CD8-positive, alpha-beta memory T cell (primary cell): ENCODE data around the gene STAM. TPM values are rescaled to one million over a fixed set of nuclear protein-coding genes. Genes with fewer than 3 reads are reported as not detected.

ENCODE experiments used
- CTCF ChIA-PET: fragments of 350-600 bp; sonication (Branson Sonifier 250); formaldehyde crosslinking; loops from one replicate; lab custom pipeline; 2021; ENCODE audit warnings: antibody characterized with exemption; lab: Charles Lee
- POLR2A ChIA-PET: fragments of 350-600 bp; sonication (Branson Sonifier 250); formaldehyde crosslinking; loops from one replicate; lab custom pipeline; 2021; ENCODE audit warnings: antibody characterized with exemption; lab: Charles Lee
- DNase-seq, 5 donors: peaks; one replicate each; pipeline versions ENCODE4 v3.0.0 to v3.0.0-alpha.2; 2020 to 2022; ENCODE audit warnings: mixed read lengths in 1 of 5
- H3K27ac ChIP-seq: one replicate; pipeline ENCODE4 v1.7.0; 2013; ENCODE audit warnings: low read depth, mild to moderate bottlenecking, low read length, moderate library complexity
- H3K27me3 ChIP-seq: 2 replicates; pipeline ENCODE4 v1.7.0; 2013; ENCODE audit warnings: low read length, mild to moderate bottlenecking; ENCODE audit not compliant: insufficient read depth, poor library complexity, severe bottlenecking
- H3K36me3 ChIP-seq: 2 replicates; pipeline ENCODE4 v1.7.0; 2013; ENCODE audit warnings: mild to moderate bottlenecking, low read length, moderate library complexity; ENCODE audit not compliant: insufficient read depth
- H3K4me1 ChIP-seq: 2 replicates; pipeline ENCODE4 v1.7.0; 2013; ENCODE audit warnings: mild to moderate bottlenecking, low read length, moderate library complexity; ENCODE audit not compliant: insufficient read depth
- H3K4me3 ChIP-seq: 2 replicates; pipeline ENCODE4 v1.7.0; 2013; ENCODE audit warnings: mild to moderate bottlenecking, low read length
- H3K9me3 ChIP-seq: 2 replicates; pipeline ENCODE4 v1.7.0; 2013; ENCODE audit warnings: mild to moderate bottlenecking, low read length
- H3K27ac Mint-ChIP-seq, 8 donors: one replicate each; pipeline ENCODE4 v1.8.0; 2020 to 2021; ENCODE audit warnings: mixed read lengths in 8 of 8, mild to moderate bottlenecking in 6 of 8, inconsistent platforms in 3 of 8, moderate library complexity in 3 of 8
- H3K27me3 Mint-ChIP-seq, 2 donors: one replicate each; pipeline ENCODE4 v1.8.0; 2020 to 2021; ENCODE audit warnings: mixed read lengths in 2 of 2, mild to moderate bottlenecking in 1 of 2, moderate library complexity in 1 of 2
- H3K36me3 Mint-ChIP-seq, 3 donors: one replicate each; pipeline ENCODE4 v1.8.0; 2020 to 2021; ENCODE audit warnings: mixed read lengths in 3 of 3, inconsistent platforms in 1 of 3, mild to moderate bottlenecking in 1 of 3
- H3K4me1 Mint-ChIP-seq, 3 donors: one replicate each; pipeline ENCODE4 v1.8.0; 2020 to 2021; ENCODE audit warnings: mixed read lengths in 3 of 3, inconsistent platforms in 1 of 3, mild to moderate bottlenecking in 1 of 3
- H3K4me3 Mint-ChIP-seq, 7 donors: one replicate each; pipeline ENCODE4 v1.8.0; 2020 to 2021; ENCODE audit warnings: mixed read lengths in 7 of 7, mild to moderate bottlenecking in 6 of 7, moderate library complexity in 4 of 7, inconsistent platforms in 2 of 7
- H3K9me3 Mint-ChIP-seq, 5 donors: one replicate each; pipeline ENCODE4 v1.8.0; 2020 to 2022; ENCODE audit warnings: mixed read lengths in 5 of 5, mild to moderate bottlenecking in 3 of 5, moderate library complexity in 2 of 5, inconsistent platforms in 1 of 5
- polyA plus RNA-seq: library from polyadenylated mRNA; unstranded; fragments of 300-500 nt; fragmentation: Illumina TruSeq; gene quantifications from one replicate; pipeline ENCODE4 v1.2.3, GENCODE V29; 2021
- total RNA-seq, 2 experiments: library from RNA; stranded (reverse); gene quantifications; one replicate each; pipeline ENCODE4 v1.2.3, GENCODE V29; 2021

STAM gene
- total and polyA plus RNA-seq, 3 experiments from 2014 or later: 7.8 to 22.3 (median 18.5) TPM

- no peak overlapping the region for H3K27ac Mint-ChIP-seq
- H3K36me3 Mint-ChIP-seq: peaks cover 0 to 25% (median 14%) of the 10 kb centered on the region in 3 donors
- no peak for DNase-seq
- Histone ChIP-seq H3K27ac (no peak overlapping the region), H3K27me3 (no peaks in the 10 kb centered on the region), H3K4me3 (no peak overlapping the region), H3K36me3 (no peaks in the 10 kb centered on the region), H3K9me3 (no peaks in the 10 kb centered on the region), H3K4me1 (peaks cover 8% of the 10 kb centered on the region)
- no peaks in the 10 kb centered on the region for H3K9me3 Mint-ChIP-seq
- H3K4me3 Mint-ChIP-seq: no peak overlapping the region
- no peaks in the 10 kb centered on the region for H3K27me3 Mint-ChIP-seq
- POLR2A ChIA-PET: no interaction called here
- peaks cover 40 to 66% (median 58%) of the 10 kb centered on the region in 3 donors for H3K4me1 Mint-ChIP-seq
- CTCF ChIA-PET: no interaction called here
Observed at GRCh38 chr10:17665747-17666146, 21.8 kb downstream of the STAM start.

- Histone ChIP-seq H3K9me3 (no peaks in the 10 kb centered on the region), H3K27me3 (no peaks in the 10 kb centered on the region), H3K27ac (no peak overlapping the region), H3K4me1 (peaks cover 8% of the 10 kb centered on the region), H3K36me3 (no peaks in the 10 kb centered on the region), H3K4me3 (no peak overlapping the region)
- peaks cover 0 to 2% (median 0%) of the 10 kb centered on the region in 3 donors for H3K36me3 Mint-ChIP-seq
- no peaks in the 10 kb centered on the region for H3K27me3 Mint-ChIP-seq
- POLR2A ChIA-PET: no interaction called here
- H3K9me3 Mint-ChIP-seq: no peaks in the 10 kb centered on the region
- peaks cover 32 to 67% (median 49%) of the 10 kb centered on the region in 3 donors for H3K4me1 Mint-ChIP-seq
- DNase-seq: no peak
- H3K4me3 Mint-ChIP-seq: peak overlapping the region; percentile 0 to 79 (median 32)
- CTCF ChIA-PET: no interaction called here
- H3K27ac Mint-ChIP-seq: peak overlapping the region in 5 of 8 donors; percentile 7 to 72 (median 48)
Observed at GRCh38 chr10:17668435-17669184, 24.7 kb downstream of the STAM start.

- H3K27me3 ChIP-seq: no peaks in the 10 kb centered on the region
- ChIA-PET CTCF (no interaction called here), POLR2A (no interaction called here)
- no peaks in the 10 kb centered on the region for H3K36me3 ChIP-seq
- no peaks in the 10 kb centered on the region for H3K9me3 ChIP-seq
- no peak overlapping the region for H3K4me3 ChIP-seq
- Mint-ChIP-seq H3K9me3 (no peaks in the 10 kb centered on the region), H3K36me3 (peaks cover 0 to 1% (median 0%) of the 10 kb centered on the region in 3 donors), H3K27ac (peak overlapping the region in 7 of 8 donors; percentile 20 to 89 (median 74)), H3K4me1 (peaks cover 35 to 68% (median 52%) of the 10 kb centered on the region in 3 donors), H3K4me3 (peak overlapping the region; percentile 68 to 90 (median 81)), H3K27me3 (no peaks in the 10 kb centered on the region)
- H3K4me1 ChIP-seq: peaks cover 8% of the 10 kb centered on the region
- DNase-seq: peak in 4 of 5 donors; percentile 34 to 55 (median 43)
- H3K27ac ChIP-seq: no peak overlapping the region
Observed at GRCh38 chr10:17669185-17669872, 25.4 kb downstream of the STAM start.

GRCh38 chr10:17671307-17671706 lies 27.4 kb downstream of the STAM start:
- Histone ChIP-seq H3K4me3 (no peak overlapping the region), H3K27me3 (no peaks in the 10 kb centered on the region), H3K27ac (no peak overlapping the region), H3K9me3 (no peaks in the 10 kb centered on the region), H3K36me3 (no peaks in the 10 kb centered on the region), H3K4me1 (peaks cover 8% of the 10 kb centered on the region)
- Mint-ChIP-seq H3K36me3 (no peaks in the 10 kb centered on the region), H3K27ac (no peak overlapping the region), H3K4me1 (peaks cover 38 to 69% (median 65%) of the 10 kb centered on the region in 3 donors), H3K9me3 (no peaks in the 10 kb centered on the region), H3K27me3 (no peaks in the 10 kb centered on the region), H3K4me3 (no peak overlapping the region)
- no peak for DNase-seq
- ChIA-PET POLR2A (interaction anchor here (0.6 kb wide), 1 partner anchor 982 kb away, joined by 3 read pairs; no protein-coding TSS in a partner anchor), CTCF (no interaction called here)

GRCh38 chr10:17673471-17674061 lies 29.6 kb downstream of the STAM start:
- Mint-ChIP-seq H3K27me3 (no peaks in the 10 kb centered on the region), H3K4me3 (peak overlapping the region in 1 of 7 donors; percentile 4), H3K27ac (peak overlapping the region in 5 of 8 donors; percentile 1 to 82 (median 43)), H3K36me3 (peaks cover 0 to 2% (median 0%) of the 10 kb centered on the region in 3 donors), H3K9me3 (no peaks in the 10 kb centered on the region), H3K4me1 (peaks cover 35 to 59% (median 58%) of the 10 kb centered on the region in 3 donors)
- H3K4me3 ChIP-seq: no peak overlapping the region
- H3K9me3 ChIP-seq: no peaks in the 10 kb centered on the region
- peaks cover 4% of the 10 kb centered on the region for H3K4me1 ChIP-seq
- POLR2A ChIA-PET: no interaction called here
- no peak for DNase-seq
- H3K36me3 ChIP-seq: no peaks in the 10 kb centered on the region
- no peak overlapping the region for H3K27ac ChIP-seq
- H3K27me3 ChIP-seq: no peaks in the 10 kb centered on the region
- CTCF ChIA-PET: interaction anchor here (0.9 kb wide), 1 partner anchor 26 kb away, joined by 4 read pairs; no protein-coding TSS in a partner anchor

- H3K4me1 ChIP-seq: no peaks in the 10 kb centered on the region
- no peak for DNase-seq
- Mint-ChIP-seq H3K9me3 (no peaks in the 10 kb centered on the region), H3K4me1 (peaks cover 31 to 58% (median 57%) of the 10 kb centered on the region in 3 donors), H3K27me3 (no peaks in the 10 kb centered on the region), H3K4me3 (no peak overlapping the region), H3K36me3 (peaks cover 0 to 5% (median 2%) of the 10 kb centered on the region in 3 donors), H3K27ac (no peak overlapping the region)
- H3K4me3 ChIP-seq: no peak overlapping the region
- no peaks in the 10 kb centered on the region for H3K36me3 ChIP-seq
- no peaks in the 10 kb centered on the region for H3K27me3 ChIP-seq
- ChIA-PET CTCF (no interaction called here), POLR2A (interaction anchor here (0.7 kb wide), 1 partner anchor 177 kb away, joined by 3 read pairs; no protein-coding TSS in a partner anchor)
- no peak overlapping the region for H3K27ac ChIP-seq
- H3K9me3 ChIP-seq: no peaks in the 10 kb centered on the region
Observed at GRCh38 chr10:17674566-17674965, 30.6 kb downstream of the STAM start.

GRCh38 chr10:17675638-17676037 lies 31.7 kb downstream of the STAM start:
- no peaks in the 10 kb centered on the region for H3K9me3 ChIP-seq
- H3K27me3 ChIP-seq: no peaks in the 10 kb centered on the region
- CTCF ChIA-PET: no interaction called here
- H3K36me3 Mint-ChIP-seq: peaks cover 4 to 5% (median 4%) of the 10 kb centered on the region in 3 donors
- H3K4me3 ChIP-seq: no peak overlapping the region
- POLR2A ChIA-PET: no interaction called here
- no peaks in the 10 kb centered on the region for H3K27me3 Mint-ChIP-seq
- no peak overlapping the region for H3K4me3 Mint-ChIP-seq
- no peaks in the 10 kb centered on the region for H3K36me3 ChIP-seq
- DNase-seq: no peak
- peaks cover 30 to 58% (median 56%) of the 10 kb centered on the region in 3 donors for H3K4me1 Mint-ChIP-seq
- no peak overlapping the region for H3K27ac ChIP-seq
- no peaks in the 10 kb centered on the region for H3K4me1 ChIP-seq
- H3K27ac Mint-ChIP-seq: no peak overlapping the region
- no peaks in the 10 kb centered on the region for H3K9me3 Mint-ChIP-seq
